ENCODE results near the gene SVBP. TPM values are rescaled to one million over a fixed set of nuclear protein-coding genes. Genes with fewer than 3 reads are reported as not detected.

Gene SVBP
- total and polyA plus RNA-seq, 2 donors (not counting 3 experiments of a cell fraction or from before 2014, with no cell fraction given): 18.1 to 24.1 TPM

GRCh38 chr1:42758641-42759040 lies 58.6 kb downstream of the SVBP start:
- H3K36me3 ChIP-seq (ENCODE audit: control insufficient read depth in 2 of 2, extremely low read depth in 1 of 2, insufficient read depth in 2 of 2, low read length in 2 of 2): peaks cover 18 to 52% of the 10 kb centered on the region in 2 experiments
- no peak overlapping the region for H2AFZ ChIP-seq (ENCODE audit: low read depth, low read length)
- FAIRE-seq (no peak), DNase-seq (ENCODE audit: low read depth, low spot score) (no peak)
- intact Hi-C loops (cut with micrococcal nuclease) (no loop called here), dilution Hi-C loops (cut with MboI; ENCODE audit: extremely low pct_ligation_motif_present, low sequenced_read_pairs) (no loop called here)
- H3K9me1 ChIP-seq (replicated peaks; ENCODE audit: control insufficient read depth, extremely low read depth, insufficient read depth, low read length): no peaks in the 10 kb centered on the region
- no peak overlapping the region for H3K4me3 ChIP-seq (replicated peaks in 1 of 3; ENCODE audit: insufficient read depth in 1 of 3, low read depth in 1 of 3, low read length in 3 of 3)
- no TSS peak for BruUV-seq (replicated peaks)
- ChIA-PET POLR2A (no interaction called here), CTCF (interaction anchor here (0.6 to 4.4 kb wide), 5 partner anchors 8 to 315 kb away, joined by 3 to 43 read pairs (median 5); partner anchors contain the start of genes C1orf50 and P3H1)
- no peaks in the 10 kb centered on the region for H4K20me1 ChIP-seq (replicated peaks; ENCODE audit: control insufficient read depth, extremely low read depth, insufficient read depth, low read length)
- H3K79me2 ChIP-seq (ENCODE audit: control insufficient read depth, insufficient read depth, low read length): peaks cover 12% of the 10 kb centered on the region
- no peaks in the 10 kb centered on the region for H3K27me3 ChIP-seq (ENCODE audit: control insufficient read depth in 2 of 2, insufficient read depth in 2 of 2, low read length in 2 of 2)
- H3K27ac ChIP-seq (ENCODE audit: insufficient read depth, low read depth, low read length): no peak overlapping the region
- H3K9me3 ChIP-seq (replicated peaks; ENCODE audit: control insufficient read depth, insufficient read depth, low read length): no peaks in the 10 kb centered on the region
- H3K4me1 ChIP-seq (ENCODE audit: control insufficient read depth, extremely low read depth, insufficient read depth, low read length): no peaks in the 10 kb centered on the region
- no peak overlapping the region for H3K4me2 ChIP-seq (ENCODE audit: insufficient read depth, low read length)
- H3K9ac ChIP-seq (replicated peaks; ENCODE audit: extremely low read depth, insufficient read depth, low read length): no peak overlapping the region
- TF ChIP-seq CTCF (IDR thresholded peaks at IDR 0.05; ENCODE audit: extremely low read depth in 1 of 2, insufficient read depth in 1 of 2, low read depth in 1 of 2, low read length in 2 of 2) (no peak), GATA2 (IDR thresholded peaks at IDR 0.05; ENCODE audit: insufficient read depth, insufficient read length, low read depth, low read length) (no peak), MYC (IDR thresholded peaks at IDR 0.05; ENCODE audit: low read depth, low read length) (no peak), EZH2 (IDR thresholded peaks at IDR 0.05; ENCODE audit: borderline replicate concordance, low read depth, low read length, severe bottlenecking) (no peak), FOS (IDR thresholded peaks at IDR 0.05; ENCODE audit: borderline replicate concordance, insufficient read depth, low read length) (no peak), MAX (IDR thresholded peaks at IDR 0.05; ENCODE audit: insufficient read depth, insufficient read length) (no peak), POLR2A (IDR thresholded peaks at IDR 0.05; ENCODE audit: low read depth, low read length) (no peak), JUN (IDR thresholded peaks at IDR 0.05; ENCODE audit: borderline replicate concordance, insufficient read depth, insufficient read length, low read depth) (no peak)
